GM12878 (cell line): Measurements from ENCODE around the gene NAA30. TPM values are rescaled to one million over a fixed set of nuclear protein-coding genes. Genes with fewer than 3 reads are reported as not detected.

Experiments
- ATAC-seq: fragments of 200-7000 bp; cut with Tn5 transposase; 3 replicates; pipeline ENCODE4 v1.9.1; 2020; ENCODE audit warnings: mild to moderate bottlenecking, moderate library complexity
- BruUV-seq: library from RNA; stranded (reverse); fragments of 400-500 nt; replicated peaks from 2 replicates; lab custom pipeline; 2021; lab: Mats Ljungman, UMichigan
- CTCF ChIA-PET: fragments of 300-600 bp; sonication (Branson Sonifier 250); formaldehyde crosslinking; extraction: SDS; loops from one replicate; lab custom pipeline; 2021; ENCODE audit warnings: inconsistent platforms; lab: Yijun Ruan, JAX
- POLR2A ChIA-PET: fragments of 350-600 bp; formaldehyde crosslinking; extraction: SDS; loops from one replicate; lab custom pipeline; 2021; ENCODE audit warnings: inconsistent platforms; lab: Charles Lee
- RAD21 ChIA-PET: fragments of 300-600 bp; sonication (Branson Sonifier 250); formaldehyde crosslinking; loops from one replicate; lab custom pipeline; 2023; ENCODE audit warnings: antibody characterized with exemption; ENCODE audit not compliant: unreplicated experiment; lab: Charles Lee
- SMC1A ChIA-PET: fragments of 300-600 bp; sonication (Branson Sonifier 250); formaldehyde crosslinking; loops from one replicate; lab custom pipeline; 2023; ENCODE audit not compliant: unreplicated experiment, uncharacterized antibody; lab: Charles Lee
- DNase-seq: peaks from one replicate; pipeline ENCODE4 v3.0.0-alpha.2; 2011; ENCODE audit warnings: low read depth, low spot score
- FAIRE-seq: peaks from 3 replicates; lab custom pipeline; 2011; peaks lifted over from hg19 to GRCh38; lab: Jason Lieb, UNC
- H2AFZ ChIP-seq: 2 replicates; pipeline ENCODE4 v1.6.0; 2011; ENCODE audit warnings: low read depth, low read length, control low read depth; ENCODE audit not compliant: control insufficient read depth
- H3K27ac ChIP-seq: 2 replicates; pipeline ENCODE4 v1.5.1; 2011; ENCODE audit warnings: control low read depth; ENCODE audit not compliant: control insufficient read depth, insufficient read depth
- H3K27me3 ChIP-seq, 2 experiments: replicated peaks in 1 of 2; 2 replicates each; pipeline versions ENCODE4 v1.6.0 to v1.6.1; 2011; ENCODE audit warnings: low read length in 1 of 2; ENCODE audit not compliant: control insufficient read depth in 2 of 2, insufficient read depth in 2 of 2
- H3K36me3 ChIP-seq, 2 experiments: 2 replicates each; pipeline ENCODE4 v1.5.1; 2011; ENCODE audit warnings: low read length in 1 of 2; ENCODE audit not compliant: control insufficient read depth in 2 of 2, insufficient read depth in 2 of 2
- H3K4me1 ChIP-seq: 2 replicates; pipeline ENCODE4 v1.6.1; 2011; ENCODE audit warnings: mild to moderate bottlenecking, low read length, moderate library complexity, mixed read lengths; ENCODE audit not compliant: control insufficient read depth, insufficient read depth
- H3K4me2 ChIP-seq: 2 replicates; pipeline ENCODE4 v1.6.0; 2011; ENCODE audit warnings: control low read depth; ENCODE audit not compliant: control insufficient read depth, insufficient read depth
- H3K4me3 ChIP-seq: fragments of 200-600 bp; sonication (generic); 2 replicates; pipeline ENCODE4 v1.5.1; 2016
- H3K79me2 ChIP-seq: 2 replicates; pipeline ENCODE4 v1.6.0; 2011; ENCODE audit warnings: low read length; ENCODE audit not compliant: control insufficient read depth, insufficient read depth
- H3K9ac ChIP-seq: 2 replicates; pipeline ENCODE4 v1.8.0; 2011; ENCODE audit warnings: low read length, control low read depth, mixed read lengths; ENCODE audit not compliant: control insufficient read depth, insufficient read depth
- H3K9me3 ChIP-seq: replicated peaks from 3 replicates; pipeline ENCODE4 v1.5.1; 2011; ENCODE audit warnings: mild to moderate bottlenecking, low read length; ENCODE audit not compliant: control insufficient read depth, insufficient read depth
- H4K20me1 ChIP-seq: 2 replicates; pipeline ENCODE4 v1.6.0; 2011; ENCODE audit not compliant: control insufficient read depth, insufficient read depth
- CBX5 ChIP-seq: sonication (generic); IDR thresholded peaks from 2 replicates; pipeline ENCODE4 v1.6.1; 2016; ENCODE audit warnings: low read depth, moderate library complexity, mild to moderate bottlenecking, inconsistent platforms
- CEBPZ ChIP-seq: fragments of 150-350 bp; IDR thresholded peaks from 2 replicates; pipeline ENCODE4 v1.6.1; 2016; ENCODE audit warnings: low read depth, low read length
- CTCF ChIP-seq, 3 experiments: IDR thresholded peaks in 2 of 3; conservative IDR thresholded peaks in 1 of 3; 2 replicates each; pipeline ENCODE4 v1.5.1; 2011; ENCODE audit warnings: low read depth in 3 of 3, low read length in 3 of 3, mild to moderate bottlenecking in 3 of 3, control low read depth in 2 of 3, moderate library complexity in 2 of 3, inconsistent platforms in 1 of 3, mixed read lengths in 1 of 3; ENCODE audit not compliant: control insufficient read depth in 2 of 3, insufficient read depth in 1 of 3; ENCODE audit errors: extremely low read depth in 1 of 3
- DPF2 ChIP-seq: fragments of 450-650 bp; IDR thresholded peaks from 2 replicates; pipeline ENCODE4 v1.6.1; 2017; ENCODE audit warnings: mild to moderate bottlenecking
- EGR1 ChIP-seq, 2 experiments: IDR thresholded peaks; 1 replicate in 1 of 2; 2 replicates in 1 of 2; pipeline ENCODE4 v1.6.1; 2011 to 2012; ENCODE audit warnings: low read depth in 2 of 2, low read length in 2 of 2, borderline replicate concordance in 1 of 2, mild to moderate bottlenecking in 1 of 2, moderate library complexity in 1 of 2
- EP300 ChIP-seq, 2 experiments: fragments of 150-350 bp in 1 of 2; IDR thresholded peaks; 2 replicates each; pipeline ENCODE4 v1.6.1; 2011 to 2012; ENCODE audit warnings: low read depth in 2 of 2, low read length in 2 of 2, borderline replicate concordance in 1 of 2, improper control_type of control experiment in 1 of 2, inconsistent platforms in 1 of 2; ENCODE audit not compliant: control insufficient read depth in 1 of 2
- FOS ChIP-seq: IDR thresholded peaks from 3 replicates; pipeline ENCODE4 v1.6.1; 2011; ENCODE audit warnings: borderline replicate concordance; ENCODE audit not compliant: insufficient read length; ENCODE audit errors: extremely low read depth
- GABPA ChIP-seq: IDR thresholded peaks from 2 replicates; pipeline ENCODE4 v1.6.1; 2014; ENCODE audit warnings: antibody characterized with exemption, low read depth, mild to moderate bottlenecking, inconsistent platforms
- HDGF ChIP-seq: fragments of 450-650 bp; IDR thresholded peaks from 2 replicates; pipeline ENCODE4 v1.6.1; 2016; ENCODE audit warnings: antibody characterized with exemption
- NBN ChIP-seq: fragments of 450-650 bp; IDR thresholded peaks from 2 replicates; pipeline ENCODE4 v1.6.1; 2016
- RELA ChIP-seq: fragments of 450-650 bp; IDR thresholded peaks from 2 replicates; pipeline ENCODE4 v1.8.0; 2014; ENCODE audit warnings: borderline replicate concordance; ENCODE audit not compliant: partially characterized antibody
- SUPT20H ChIP-seq: IDR thresholded peaks from 2 replicates; pipeline ENCODE4 v1.6.1; 2011; ENCODE audit warnings: low read depth, mild to moderate bottlenecking, low read length, moderate library complexity, borderline replicate concordance; ENCODE audit not compliant: control insufficient read depth
- ZNF207 ChIP-seq: fragments of 450-650 bp; IDR thresholded peaks from 2 replicates; pipeline ENCODE4 v1.6.1; 2014; ENCODE audit warnings: antibody characterized with exemption, mild to moderate bottlenecking, borderline replicate concordance
- ZNF687 ChIP-seq: fragments of 450-650 bp; IDR thresholded peaks from 2 replicates; pipeline ENCODE4 v1.6.1; 2017; ENCODE audit warnings: mild to moderate bottlenecking, moderate library complexity
- in situ Hi-C: fragments of 300-500 bp; cut with MboI; formaldehyde crosslinking; loops from 9 replicates; pipeline ENCODE4 v1.14.3; 2018; ENCODE audit warnings: mixed read lengths
- intact Hi-C: fragments of 100-400 bp; cut with micrococcal nuclease; formaldehyde crosslinking; loops from one replicate; pipeline ENCODE4 v1.14.2; 2022; ENCODE audit not compliant: unreplicated experiment
- polyA plus RNA-seq, 11 experiments: library from polyadenylated mRNA; depleted of rRNA in 4 of 11; unstranded in 6 of 11; stranded (reverse) in 5 of 11; fragments of >200 nt; fragmentation: Nextera tagmentation in 4 of 11; fragmentation: Illumina TruSeq in 1 of 11; extraction: Ambion mirVana in 4 of 11; extraction: Trizol in 1 of 11; gene quantifications; 1 replicate in 1 of 11; 2 replicates in 10 of 11; pipeline versions ENCODE4 v1.2.1 to v1.2.3, GENCODE V29; 2011 to 2016; ENCODE audit warnings: inconsistent platforms in 2 of 11, missing spikeins in 2 of 11, low read depth in 1 of 11
- total RNA-seq, 4 experiments: library from RNA; depleted of rRNA in 3 of 4; stranded (reverse); fragments of >200 nt in 3 of 4; fragmentation: Illumina TruSeq in 1 of 4; extraction: Trizol in 1 of 4; gene quantifications; 2 replicates each; pipeline versions ENCODE4 v1.2.1 to v1.2.3, GENCODE V29; 2013 to 2021

NAA30 gene
- total and polyA plus RNA-seq, 10 of the 15 experiments (the other 5 are each of a cell fraction or from before 2014, with no cell fraction given): 4.5 to 15.6 (median 10.5) TPM

- no peak for TF ChIP-seq CBX5
- no peak for TF ChIP-seq EGR1 (IDR thresholded peaks at IDR 0.05; ENCODE audit: borderline replicate concordance in 1 of 2, low read depth in 2 of 2, low read length in 2 of 2)
Measured at GRCh38 chr14:57375156-57375555, 15.2 kb upstream of the NAA30 start (continued).

GRCh38 chr14:57378661-57379060 is 11.7 kb upstream of the NAA30 start:
- Histone ChIP-seq H3K4me3 (no peak overlapping the region), H3K4me2 (no peak overlapping the region), H3K79me2 (no peaks in the 10 kb centered on the region), H3K27ac (no peak overlapping the region), H3K27me3 (no peaks in the 10 kb centered on the region), H2AFZ (no peak overlapping the region), H4K20me1 (no peaks in the 10 kb centered on the region), H3K9me3 (no peaks in the 10 kb centered on the region), H3K4me1 (no peaks in the 10 kb centered on the region), H3K9ac (no peak overlapping the region), H3K36me3 (no peaks in the 10 kb centered on the region)
- ChIA-PET SMC1A (interaction anchor here (2.9 kb wide), 1 partner anchor 11 kb away, joined by 9 read pairs; the partner anchor contains the start of gene NAA30), RAD21 (no interaction called here), CTCF (interaction anchor here (0.8 to 1.4 kb wide), 2 partner anchors 21 to 888 kb away, joined by 4 read pairs; no protein-coding TSS in a partner anchor), POLR2A (interaction anchor here (0.6 kb wide), 1 partner anchor 1834 kb away, joined by 4 read pairs; no protein-coding TSS in a partner anchor)
- intact Hi-C loops: no loop called here
- FAIRE-seq (no peak), DNase-seq (no peak), ATAC-seq (no peak)
- no TSS peak for BruUV-seq
- in situ Hi-C loops: no loop called here
- TF ChIP-seq GABPA: no peak
- TF ChIP-seq DPF2: no peak
- TF ChIP-seq ZNF207: no peak
- no peak for TF ChIP-seq EP300 (IDR thresholded peaks at IDR 0.05; ENCODE audit: borderline replicate concordance in 1 of 2, control insufficient read depth in 1 of 2, low read depth in 2 of 2, low read length in 2 of 2)
- no peak for TF ChIP-seq FOS
- TF ChIP-seq NBN: no peak
- no peak for TF ChIP-seq HDGF
- no peak for TF ChIP-seq CEBPZ
- TF ChIP-seq CTCF (IDR thresholded peaks at IDR 0.05 in 2 of 3, conservative IDR thresholded peaks at IDR 0.05 in 1 of 3; ENCODE audit: control insufficient read depth in 2 of 3, extremely low read depth in 1 of 3, insufficient read depth in 1 of 3, low read depth in 3 of 3, low read length in 3 of 3): no peak
- TF ChIP-seq ZNF687: no peak
- TF ChIP-seq RELA: no peak
- TF ChIP-seq SUPT20H: no peak
